Liver (tissue), 9 donors: ENCODE data around the gene TSEN34. TPM values are rescaled to one million over a fixed set of nuclear protein-coding genes. Genes with fewer than 3 reads are reported as not detected.

Source experiments
- DNase-seq: peaks from one replicate; pipeline ENCODE4 v3.0.0-alpha.2; 2017; ENCODE audit warnings: low spot score
- H3K27ac ChIP-seq, 2 donors: one replicate each; pipeline ENCODE4 v1.7.0; 2013; ENCODE audit warnings: inconsistent platforms in 2 of 2, low read length in 2 of 2, control low read depth in 1 of 2, low read depth in 1 of 2, mild to moderate bottlenecking in 1 of 2
- H3K27me3 ChIP-seq, 4 donors: one replicate each; pipeline versions ENCODE4 v1.6.1 to v1.7.0; 2013; ENCODE audit warnings: low read length in 3 of 4, inconsistent platforms in 1 of 4, mild to moderate bottlenecking in 1 of 4, moderate library complexity in 1 of 4; ENCODE audit not compliant: control insufficient read depth in 4 of 4, insufficient read depth in 4 of 4
- H3K36me3 ChIP-seq, 4 donors: one replicate each; pipeline versions ENCODE4 v1.6.1 to v1.7.0; 2013; ENCODE audit warnings: low read length in 3 of 4, mild to moderate bottlenecking in 3 of 4, low read depth in 1 of 4, moderate library complexity in 1 of 4; ENCODE audit not compliant: control insufficient read depth in 4 of 4, insufficient read depth in 3 of 4
- H3K4me1 ChIP-seq, 4 donors: one replicate each; pipeline versions ENCODE4 v1.6.1 to v1.7.0; 2013; ENCODE audit warnings: low read length in 3 of 4, mild to moderate bottlenecking in 3 of 4, moderate library complexity in 1 of 4; ENCODE audit not compliant: control insufficient read depth in 4 of 4, insufficient read depth in 4 of 4
- H3K4me3 ChIP-seq, 3 donors: one replicate each; pipeline versions ENCODE4 v1.6.1 to v1.7.0; 2013; ENCODE audit warnings: low read length in 3 of 3, control low read depth in 1 of 3, low read depth in 1 of 3, mild to moderate bottlenecking in 1 of 3
- H3K9ac ChIP-seq, 2 donors: one replicate each; pipeline ENCODE4 v1.7.0; 2013; ENCODE audit warnings: low read length in 2 of 2, mild to moderate bottlenecking in 2 of 2, moderate library complexity in 2 of 2, control low read depth in 1 of 2, low read depth in 1 of 2
- H3K9me3 ChIP-seq, 4 donors: one replicate each; pipeline versions ENCODE4 v1.6.1 to v1.7.0; 2013; ENCODE audit warnings: low read length in 3 of 4; ENCODE audit not compliant: control insufficient read depth in 4 of 4
- ATF3 ChIP-seq: IDR thresholded peaks from 2 replicates; pipeline ENCODE4 v1.6.1; 2016; ENCODE audit warnings: antibody characterized with exemption
- CTCF ChIP-seq: fragments of 150-350 bp; IDR thresholded peaks from 2 replicates; pipeline ENCODE4 v1.5.1; 2017; ENCODE audit warnings: improper control_type of control experiment, low read depth, low read length; ENCODE audit not compliant: missing input control
- EGR1 ChIP-seq, 2 donors: IDR thresholded peaks; 2 replicates each; pipeline ENCODE4 v1.6.1; 2016 to 2018; ENCODE audit warnings: antibody characterized with exemption in 2 of 2, low read depth in 2 of 2
- FOXA1 ChIP-seq: IDR thresholded peaks from 2 replicates; pipeline ENCODE4 v1.6.1; 2016; ENCODE audit warnings: antibody characterized with exemption
- FOXA2 ChIP-seq: IDR thresholded peaks from 2 replicates; pipeline ENCODE4 v1.6.1; 2016; ENCODE audit warnings: antibody characterized with exemption
- GABPA ChIP-seq, 2 donors: IDR thresholded peaks in 1 of 2; conservative IDR thresholded peaks in 1 of 2; 2 replicates each; pipeline ENCODE4 v1.6.1; 2016; ENCODE audit warnings: antibody characterized with exemption in 2 of 2, mild to moderate bottlenecking in 1 of 2, moderate library complexity in 1 of 2
- HNF4A ChIP-seq, 2 donors: conservative IDR thresholded peaks; 2 replicates each; pipeline ENCODE4 v1.6.1; 2016; ENCODE audit warnings: antibody characterized with exemption in 2 of 2, mild to moderate bottlenecking in 2 of 2
- HNF4G ChIP-seq: IDR thresholded peaks from 2 replicates; pipeline ENCODE4 v1.6.1; 2016; ENCODE audit warnings: antibody characterized with exemption
- JUND ChIP-seq, 2 donors: IDR thresholded peaks; 2 replicates each; pipeline ENCODE4 v1.6.1; 2016; ENCODE audit warnings: antibody characterized with exemption in 2 of 2
- MAX ChIP-seq: IDR thresholded peaks from 2 replicates; pipeline ENCODE4 v1.6.1; 2016; ENCODE audit warnings: antibody characterized with exemption
- NR2F2 ChIP-seq: IDR thresholded peaks from 2 replicates; pipeline ENCODE4 v1.6.1; 2016; ENCODE audit warnings: antibody characterized with exemption
- RAD21 ChIP-seq, 2 donors: IDR thresholded peaks; 2 replicates each; pipeline ENCODE4 v1.6.1; 2016; ENCODE audit warnings: antibody characterized with exemption in 2 of 2, mild to moderate bottlenecking in 2 of 2
- REST ChIP-seq: IDR thresholded peaks from 2 replicates; pipeline ENCODE4 v1.6.1; 2016; ENCODE audit warnings: antibody characterized with exemption, mild to moderate bottlenecking
- RXRA ChIP-seq, 2 donors: IDR thresholded peaks; 2 replicates each; pipeline ENCODE4 v1.6.1; 2017 to 2018; ENCODE audit warnings: antibody characterized with exemption in 2 of 2, mild to moderate bottlenecking in 1 of 2
- SP1 ChIP-seq: IDR thresholded peaks from 2 replicates; pipeline ENCODE4 v1.6.1; 2018; ENCODE audit warnings: antibody characterized with exemption, mild to moderate bottlenecking
- TAF1 ChIP-seq: conservative IDR thresholded peaks from 2 replicates; pipeline ENCODE4 v1.6.1; 2016; ENCODE audit warnings: antibody characterized with exemption, mild to moderate bottlenecking
- YY1 ChIP-seq: IDR thresholded peaks from 2 replicates; pipeline ENCODE4 v1.6.1; 2016; ENCODE audit warnings: antibody characterized with exemption, mild to moderate bottlenecking
- ZBTB33 ChIP-seq: IDR thresholded peaks from 2 replicates; pipeline ENCODE4 v1.6.1; 2016; ENCODE audit warnings: antibody characterized with exemption
- WGBS: extraction: QIAGEN DNeasy Blood & Tissue Kit; methylation state at CpG from one replicate; pipeline ENCODE4 v1.1.7; 2013; 5-methylcytosine and 5-hydroxymethylcytosine counted together
- polyA plus RNA-seq, 2 donors: library from polyadenylated mRNA; stranded (reverse) in 1 of 2; unstranded in 1 of 2; fragments of 200-250 nt in 1 of 2; fragments of >200 nt in 1 of 2; fragmentation: Nextera tagmentation in 1 of 2; extraction: Ambion mirVana in 1 of 2; gene quantifications; one replicate each; pipeline versions ENCODE4 v1.2.1 to v1.2.3, GENCODE V29; 2013 to 2015
- total RNA-seq, 2 donors: library from RNA; depleted of rRNA; stranded (reverse); fragments of >200 nt; gene quantifications; one replicate each; pipeline ENCODE4 v1.2.3, GENCODE V29; 2014
- donor health status: healthy.
- donor health status: healthy.
- donor health status: healthy.
- donor health status: healthy.
- donor health status: healthy.

TSEN34 gene
- total and polyA plus RNA-seq, 4 donors: 15.5 to 37.9 (median 24.6) TPM

GRCh38 chr19:54189145-54189734, 1.9 kb upstream of the TSEN34 start, which contains the start of gene MBOAT7:
Gene MBOAT7, minus strand, starts transcription at chr19:54189580. Its CDS starts 1,072 bp downstream, at chr19:54188508.
- Histone ChIP-seq H3K27me3 (no peaks in the 10 kb centered on the region), H3K27ac (peak within 1 kb of the TSS; percentile 96 to 99), H3K9me3 (no peaks in the 10 kb centered on the region), H3K36me3 (peaks cover 2 to 14% (median 8%) of the 10 kb centered on the region in 4 donors), H3K4me1 (peaks cover 9 to 22% (median 15%) of the 10 kb centered on the region in 4 donors), H3K4me3 (peak within 1 kb of the TSS; percentile 58 to 80 (median 75)), H3K9ac (peak within 1 kb of the TSS; percentile 77 to 96)
- no peak for DNase-seq
- no peak for TF ChIP-seq HNF4G
- no peak for TF ChIP-seq TAF1
- TF ChIP-seq ATF3: no peak
- peak; percentile 17 for TF ChIP-seq CTCF
- under 1% methylated on average over 64 of the region's 64 CpGs for WGBS

- peaks cover 2 to 14% (median 10%) of the 10 kb centered on the region in 4 donors for H3K36me3 ChIP-seq
- H3K4me1 ChIP-seq: peaks cover 9 to 22% (median 15%) of the 10 kb centered on the region in 4 donors
- no peaks in the 10 kb centered on the region for H3K9me3 ChIP-seq
- TF ChIP-seq EGR1 (IDR thresholded peaks at IDR 0.05; ENCODE audit: low read depth in 2 of 2) (peak; percentile 68), REST (peak; percentile 17), FOXA1 (peak; percentile 78), SP1 (peak; percentile 84), ZBTB33 (peak; percentile 95), RXRA (IDR thresholded peaks at IDR 0.05) (peak; percentile 54 to 65), MAX (peak; percentile 37), CTCF (no peak), ATF3 (no peak), FOXA2 (peak; percentile 85), HNF4G (peak; percentile 84), NR2F2 (no peak), HNF4A (conservative IDR thresholded peaks at IDR 0.05) (peak in 1 of 2 donors; percentile 58), YY1 (peak; percentile 83), RAD21 (IDR thresholded peaks at IDR 0.05) (no peak), JUND (IDR thresholded peaks at IDR 0.05) (peak; percentile 49 to 61), TAF1 (no peak), GABPA (IDR thresholded peaks at IDR 0.05 in 1 of 2, conservative IDR thresholded peaks at IDR 0.05 in 1 of 2) (peak in 1 of 2 donors; percentile 86)
- DNase-seq: peak; percentile 100
- peak overlapping the region; percentile 96 to 99 for H3K27ac ChIP-seq
- no peaks in the 10 kb centered on the region for H3K27me3 ChIP-seq
- H3K4me3 ChIP-seq: peak overlapping the region; percentile 58 to 80 (median 75)
- under 1% methylated on average over 65 of the region's 65 CpGs for WGBS
- peak overlapping the region; percentile 77 to 96 for H3K9ac ChIP-seq
Observed at GRCh38 chr19:54189735-54190502, 1.2 kb upstream of the TSEN34 start.
